Stimulated activated CD4-positive, alpha-beta T cell treated with anti-CD3 and anti-CD28 coated beads, Interleukin-2, amount 100 ng/mL, for 4 hours (primary cell): ENCODE data around the gene SGTB.
"Not testable (repeated sequence)": the region's sequence is repeated elsewhere in the genome, so short reads cannot be mapped to it uniquely, and the experiment has no call there.

ENCODE experiments used
- DNase-seq: peaks from one replicate; pipeline ENCODE4 v3.0.0-alpha.2; 2020; ENCODE audit warnings: low read depth

Gene SGTB

GRCh38 chr5:65734196-65734775 lies 12.4 kb upstream of the SGTB start:
- DNase-seq: not testable (repeated sequence)

- DNase-seq: not testable (repeated sequence)
Observed at GRCh38 chr5:65732046-65732445, 10.1 kb upstream of the SGTB start.

- no peak for DNase-seq
Observed at GRCh38 chr5:65730910-65731309, 9.0 kb upstream of the SGTB start.

- DNase-seq: no peak
Observed at GRCh38 chr5:65728218-65728617, 6.3 kb upstream of the SGTB start.

- no peak for DNase-seq
Observed at GRCh38 chr5:65727491-65728156, 5.7 kb upstream of the SGTB start.

- no peak for DNase-seq
Observed at GRCh38 chr5:65722575-65723403, 880 bp upstream of the SGTB start.

GRCh38 chr5:65721050-65721719 lies 724 bp downstream of the SGTB start:
- no peak for DNase-seq

GRCh38 chr5:65718576-65719310 lies 3.2 kb downstream of the SGTB start:
- DNase-seq: no peak

- no peak for DNase-seq
Observed at GRCh38 chr5:65708145-65708544, 13.8 kb downstream of the SGTB start.

- DNase-seq: no peak
Observed at GRCh38 chr5:65707663-65708062, 14.2 kb downstream of the SGTB start.

- no peak for DNase-seq
Observed at GRCh38 chr5:65704621-65705239, 17.2 kb downstream of the SGTB start.

- no peak for DNase-seq
Observed at GRCh38 chr5:65702036-65702435, 19.9 kb downstream of the SGTB start.

GRCh38 chr5:65699338-65699737 lies 22.6 kb downstream of the SGTB start:
- no peak for DNase-seq

GRCh38 chr5:65696892-65697291 lies 25.0 kb downstream of the SGTB start:
- DNase-seq: no peak

- no peak for DNase-seq
Observed at GRCh38 chr5:65695896-65696295, 26.0 kb downstream of the SGTB start.

GRCh38 chr5:65695162-65695755 lies 26.6 kb downstream of the SGTB start:
- DNase-seq: no peak

- no peak for DNase-seq
Observed at GRCh38 chr5:65693121-65693520, 28.8 kb downstream of the SGTB start.

GRCh38 chr5:65682148-65682547 lies 39.8 kb downstream of the SGTB start:
- no peak for DNase-seq

GRCh38 chr5:65676056-65676455 lies 45.9 kb downstream of the SGTB start:
- DNase-seq: not testable (repeated sequence)

- DNase-seq: no peak
Observed at GRCh38 chr5:65674749-65675148, 47.2 kb downstream of the SGTB start.

- no peak for DNase-seq
Observed at GRCh38 chr5:65672796-65673195, 49.1 kb downstream of the SGTB start.
